IPS-NIHi7 (cell line): ENCODE data around the gene CHRNB2.
"Not testable (repeated sequence)": the region's sequence is repeated elsewhere in the genome, so short reads cannot be mapped to it uniquely, and the experiment has no call there.

Experiments used
- DNase-seq: peaks from one replicate; pipeline ENCODE4 v3.0.0; 2012; ENCODE audit warnings: mixed read lengths; ENCODE audit errors: extremely low spot score

CHRNB2 gene, protein sequence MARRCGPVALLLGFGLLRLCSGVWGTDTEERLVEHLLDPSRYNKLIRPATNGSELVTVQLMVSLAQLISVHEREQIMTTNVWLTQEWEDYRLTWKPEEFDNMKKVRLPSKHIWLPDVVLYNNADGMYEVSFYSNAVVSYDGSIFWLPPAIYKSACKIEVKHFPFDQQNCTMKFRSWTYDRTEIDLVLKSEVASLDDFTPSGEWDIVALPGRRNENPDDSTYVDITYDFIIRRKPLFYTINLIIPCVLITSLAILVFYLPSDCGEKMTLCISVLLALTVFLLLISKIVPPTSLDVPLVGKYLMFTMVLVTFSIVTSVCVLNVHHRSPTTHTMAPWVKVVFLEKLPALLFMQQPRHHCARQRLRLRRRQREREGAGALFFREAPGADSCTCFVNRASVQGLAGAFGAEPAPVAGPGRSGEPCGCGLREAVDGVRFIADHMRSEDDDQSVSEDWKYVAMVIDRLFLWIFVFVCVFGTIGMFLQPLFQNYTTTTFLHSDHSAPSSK

GRCh38 chr1:154567386-154568156, at the start of gene CHRNB2:
Gene CHRNB2, plus strand, starts transcription at chr1:154567778. Its CDS starts 267 bp downstream, at chr1:154568045.
- DNase-seq: peak; percentile 96

GRCh38 chr1:154519591-154519991, 48.0 kb upstream of the CHRNB2 start:
- peak; percentile 24 for DNase-seq

GRCh38 chr1:154520333-154520732, 47.2 kb upstream of the CHRNB2 start:
- DNase-seq: no peak

GRCh38 chr1:154521695-154522094, 45.9 kb upstream of the CHRNB2 start:
- DNase-seq: no peak

- DNase-seq: no peak
These were observed 42.7 kb upstream of the CHRNB2 start for GRCh38 chr1:154524881-154525280.

DNA sequence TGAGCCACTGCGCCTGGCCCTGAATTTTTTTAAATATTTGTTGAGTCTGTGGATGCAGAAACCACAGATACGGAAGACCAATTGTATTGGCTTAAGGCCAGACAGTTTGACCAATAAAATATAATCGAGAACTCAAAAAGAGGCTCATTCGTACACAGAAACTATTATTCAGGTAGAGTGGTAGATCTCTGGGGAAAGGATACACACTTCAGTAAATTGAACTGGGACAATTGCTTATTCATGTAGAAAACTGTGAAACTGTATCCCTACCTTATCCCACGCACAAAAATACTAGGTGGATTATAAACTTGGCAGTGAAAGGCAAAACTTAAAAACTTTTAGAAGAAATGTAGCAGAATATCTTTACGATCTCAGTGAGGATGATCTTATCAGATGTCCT, 40.4 kb upstream of the CHRNB2 start:
- DNase-seq: no peak

DNA sequence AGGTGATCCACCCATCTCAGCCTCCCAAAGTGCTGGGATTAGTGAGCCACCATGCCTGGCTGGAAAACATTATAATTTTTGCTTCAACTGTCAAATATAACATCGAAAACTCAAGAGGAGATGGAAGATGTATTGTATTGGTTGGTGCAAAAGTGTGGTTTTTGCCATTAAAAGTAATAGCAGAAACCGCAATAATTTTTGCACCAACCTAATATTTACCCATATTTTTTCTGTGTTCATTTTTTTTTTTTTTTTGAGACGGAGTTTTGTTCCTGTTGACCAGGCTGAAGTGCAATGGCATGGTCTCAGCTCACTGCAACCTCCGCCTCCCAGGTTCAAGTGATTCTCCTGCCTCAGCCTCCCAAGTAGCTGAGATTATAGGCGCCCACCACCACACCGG, 38.3 kb upstream of the CHRNB2 start:
- DNase-seq: no peak

- not testable (repeated sequence) for DNase-seq
These were observed 35.6 kb upstream of the CHRNB2 start for GRCh38 chr1:154531950-154532349.

DNA sequence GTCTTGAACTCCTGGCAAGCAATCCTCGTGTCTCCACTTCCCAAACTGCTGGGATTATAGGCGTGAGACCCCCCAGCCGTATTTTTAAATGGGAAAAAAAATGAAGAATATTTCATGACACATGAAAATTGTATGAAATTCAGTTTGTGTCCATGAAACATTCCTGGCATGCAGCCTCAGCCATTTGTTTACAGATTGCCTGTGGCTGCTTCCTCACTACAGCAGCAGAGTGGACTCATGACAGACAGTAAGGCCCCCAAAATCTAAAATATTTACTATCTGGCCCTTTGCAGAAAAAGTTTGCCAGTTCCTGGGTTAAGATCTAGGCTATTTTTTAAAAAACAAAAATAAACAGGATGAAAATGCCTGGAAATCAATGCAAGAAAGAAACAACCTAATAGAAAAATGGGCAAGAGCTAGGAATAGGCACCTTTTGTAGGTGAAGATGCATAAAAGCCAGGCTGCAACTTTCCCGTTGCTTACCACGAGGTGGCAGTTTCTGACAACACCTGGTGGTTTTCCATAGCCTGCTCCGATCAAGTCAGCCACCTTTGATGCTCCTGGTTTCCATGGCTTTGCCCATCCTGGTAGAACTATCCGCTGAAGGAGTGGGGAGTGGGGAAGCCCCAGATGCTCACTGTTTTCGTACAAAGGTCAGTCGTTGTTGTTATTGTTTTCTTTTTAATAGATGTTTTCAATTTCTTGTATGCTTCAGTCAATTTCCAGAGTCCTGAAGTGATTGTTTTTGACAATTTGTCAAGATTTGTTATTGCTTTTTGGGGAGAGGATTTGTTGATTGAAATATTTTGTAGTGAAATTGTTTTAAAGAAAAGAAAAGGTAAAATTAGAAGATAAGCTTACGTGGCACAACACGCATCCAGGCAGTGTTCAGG, 33.4 kb upstream of the CHRNB2 start:
- peak; percentile 88 for DNase-seq

DNA sequence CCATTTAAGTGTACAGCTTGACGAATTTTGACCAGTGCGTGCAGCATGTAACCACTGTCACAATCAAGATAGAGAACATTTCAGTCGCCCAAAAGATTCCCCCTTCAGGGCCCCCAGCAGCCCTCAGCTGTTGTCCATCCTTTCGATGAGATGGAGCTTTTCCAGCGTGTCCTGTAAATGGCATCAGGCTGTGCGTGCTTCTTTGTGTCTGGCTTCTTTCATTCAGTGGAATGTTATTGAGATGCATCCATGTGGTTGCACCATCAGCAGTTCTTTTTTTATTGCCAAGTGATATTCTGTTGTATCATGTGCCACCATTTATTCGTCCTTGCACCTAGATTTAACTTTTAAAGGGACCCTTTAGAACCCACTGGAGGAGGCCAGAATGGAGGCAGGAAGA, 31.0 kb upstream of the CHRNB2 start:
- no peak for DNase-seq

DNA sequence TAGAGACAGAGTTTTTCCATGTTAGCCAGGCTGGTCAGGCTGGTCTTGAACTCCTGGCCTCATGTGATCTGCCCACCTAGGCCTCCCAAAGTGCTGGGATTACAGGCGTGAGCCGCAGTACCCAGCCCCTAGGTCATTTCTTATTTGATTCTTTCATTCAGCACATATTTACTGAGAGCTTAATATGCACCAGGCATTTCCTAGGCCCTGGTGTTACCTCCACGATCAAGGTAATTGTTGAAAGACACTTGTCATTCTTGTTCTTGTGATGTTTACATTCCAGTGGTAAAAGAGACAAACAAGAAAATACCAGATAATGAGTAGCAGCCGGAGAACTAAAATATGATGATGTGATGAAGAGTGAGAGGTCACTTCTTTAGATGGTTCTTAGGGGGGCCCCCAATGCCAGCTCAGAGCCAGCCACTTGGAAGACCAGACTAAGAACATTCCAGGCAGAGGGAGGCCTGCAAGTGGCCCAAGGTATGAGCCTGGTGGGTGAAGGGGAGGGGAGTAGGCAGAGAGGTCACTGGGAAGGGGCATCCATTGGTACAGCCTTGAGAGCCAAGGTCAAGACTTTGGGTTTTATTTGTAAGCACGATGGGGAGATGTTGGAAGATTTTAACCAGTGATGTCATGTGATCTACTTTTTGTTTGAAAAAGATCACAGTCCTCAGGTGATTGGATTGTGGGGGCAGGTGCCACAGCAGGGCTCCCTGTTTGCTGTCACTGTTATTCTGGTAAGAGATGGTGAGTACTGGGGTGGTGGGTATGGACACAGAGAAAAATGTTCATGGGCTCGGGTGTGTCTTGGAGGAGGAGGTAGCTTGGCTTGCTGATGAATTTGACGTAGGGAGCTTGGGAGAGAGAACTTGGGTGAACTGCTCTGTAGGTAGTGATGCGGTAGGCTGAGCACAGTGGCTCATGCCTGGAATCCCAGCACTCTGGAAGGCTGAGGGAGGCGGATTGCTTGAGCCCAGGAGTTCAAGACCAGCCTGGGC, 27.8 kb upstream of the CHRNB2 start:
- DNase-seq: no peak

- DNase-seq: no peak
These were observed 26.3 kb upstream of the CHRNB2 start for GRCh38 chr1:154541231-154541630.

- peak; percentile 94 for DNase-seq
These were observed 21.1 kb upstream of the CHRNB2 start for GRCh38 chr1:154546264-154547063.

DNA sequence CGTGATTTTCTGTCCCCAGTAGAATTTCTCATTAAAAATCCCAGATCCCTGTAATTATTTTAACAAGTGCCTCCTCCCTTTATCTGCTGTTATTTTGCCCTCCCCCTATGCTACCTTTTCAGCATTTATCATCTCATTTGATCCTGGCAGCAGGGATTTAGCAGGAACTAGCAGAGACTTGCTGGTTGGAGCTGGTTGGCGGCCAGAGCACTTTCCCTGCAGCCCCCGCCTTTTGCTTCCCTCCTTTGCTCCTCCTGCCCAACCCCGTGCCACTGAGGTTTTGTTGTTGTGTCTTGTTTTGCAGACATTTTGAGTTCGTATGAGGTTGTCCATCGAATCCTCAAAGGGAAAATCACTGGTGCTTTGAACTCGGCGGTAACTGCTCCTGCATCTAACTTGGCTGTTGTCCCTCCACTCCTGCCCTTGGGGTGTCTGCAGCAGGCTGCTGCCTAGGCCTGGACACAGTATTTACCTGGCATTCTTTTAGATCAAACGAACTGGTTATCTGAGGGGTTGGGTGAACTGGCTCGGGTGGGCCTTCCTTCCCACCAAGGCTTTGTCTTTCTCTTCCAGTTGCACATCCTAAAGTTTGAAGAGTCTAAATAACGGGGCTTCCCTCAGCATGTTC, 20.4 kb upstream of the CHRNB2 start:
- DNase-seq: no peak

DNA sequence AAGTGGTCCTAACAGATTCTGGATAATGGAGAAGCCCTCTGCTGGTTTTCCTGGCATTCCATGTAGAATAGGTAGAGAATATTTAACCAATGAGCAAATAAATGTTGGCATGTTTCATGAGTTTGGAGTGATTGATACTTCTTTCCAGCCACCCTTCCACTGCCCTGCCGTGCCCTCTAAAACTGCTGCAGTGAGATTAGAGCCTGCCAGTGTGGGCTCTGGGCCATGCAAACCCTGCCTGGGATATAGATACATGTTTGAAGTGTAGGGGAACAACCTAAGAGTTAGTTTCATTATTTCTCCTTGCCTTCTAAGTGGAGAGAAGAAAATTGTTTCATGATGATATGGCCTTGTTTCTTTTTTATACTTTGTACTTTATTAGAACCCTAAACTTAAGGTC, 19.6 kb upstream of the CHRNB2 start:
- no peak for DNase-seq

DNA sequence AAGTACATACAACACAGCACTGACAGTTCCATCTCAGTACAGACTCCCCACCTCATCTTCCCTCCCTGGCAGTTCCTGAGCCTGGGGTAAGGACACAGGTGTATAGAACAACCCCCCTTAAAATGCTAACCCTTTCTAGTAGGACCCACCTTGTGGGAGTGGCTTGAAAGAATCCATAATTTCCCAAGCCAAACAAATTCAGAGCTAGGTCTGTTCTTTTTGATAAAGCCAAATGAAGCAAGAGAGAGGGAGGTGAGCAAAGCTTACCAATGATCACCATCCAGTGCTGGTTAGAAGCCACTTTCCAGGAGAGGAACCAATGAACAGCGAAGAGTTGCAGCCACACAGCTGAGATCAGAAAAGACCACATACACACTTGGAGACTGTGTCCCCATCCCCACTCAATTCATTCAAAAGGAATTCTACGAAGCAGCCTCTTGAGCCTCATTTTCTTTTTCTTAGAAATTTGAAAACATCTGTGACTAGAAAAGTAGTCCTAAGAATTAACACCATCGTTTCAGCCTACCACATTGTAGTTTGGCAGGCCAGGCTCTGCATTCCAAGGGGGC, 18.3 kb upstream of the CHRNB2 start:
- no peak for DNase-seq

GRCh38 chr1:154550070-154550469, 17.5 kb upstream of the CHRNB2 start:
- DNase-seq: no peak

- no peak for DNase-seq
These were observed 16.9 kb upstream of the CHRNB2 start for GRCh38 chr1:154550657-154551056.

DNA sequence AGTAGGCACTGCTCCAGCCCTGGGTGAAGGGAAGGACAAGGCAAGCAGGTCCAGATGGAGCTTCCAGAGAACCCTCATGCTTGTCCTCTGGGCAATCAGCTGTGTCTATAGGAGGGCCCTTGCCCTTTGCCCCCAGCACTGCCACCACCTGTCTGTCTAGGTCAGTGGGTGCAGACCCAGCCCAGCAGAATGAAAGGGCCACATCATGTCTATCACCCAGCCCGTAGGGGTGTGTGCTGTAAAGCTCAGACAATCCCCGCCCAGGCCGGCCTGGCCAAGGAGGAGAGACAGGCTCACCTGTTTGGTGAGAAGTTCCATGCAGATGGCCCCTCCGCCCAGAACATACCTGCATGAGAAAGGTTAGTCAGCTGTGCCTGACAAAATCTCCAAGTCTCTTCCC, 16.1 kb upstream of the CHRNB2 start:
- no peak for DNase-seq
